Sigmoid colon (tissue), 7 donors: ENCODE measurements around the gene KCNMB2. TPM values are rescaled to one million over a fixed set of nuclear protein-coding genes. Genes with fewer than 3 reads are reported as not detected.

ENCODE experiments used
- DNase-seq: peaks from one replicate; pipeline ENCODE4 v3.0.0-alpha.2; 2019
- H3K27ac ChIP-seq, 4 donors: fragments of 200-600 bp; sonication (generic); one replicate each; pipeline ENCODE4 v1.5.1; 2016 to 2019; ENCODE audit warnings: mild to moderate bottlenecking in 1 of 4
- H3K27me3 ChIP-seq, 3 donors: fragments of 200-600 bp; sonication (generic); one replicate each; pipeline ENCODE4 v1.5.1; 2019; ENCODE audit warnings: mild to moderate bottlenecking in 1 of 3
- H3K36me3 ChIP-seq, 4 donors: fragments of 200-600 bp; sonication (generic); one replicate each; pipeline ENCODE4 v1.5.1; 2016 to 2019
- H3K4me1 ChIP-seq, 4 donors: fragments of 200-600 bp; sonication (generic); one replicate each; pipeline ENCODE4 v1.5.1; 2017 to 2019
- H3K4me3 ChIP-seq, 4 donors: fragments of 200-600 bp; sonication (generic); one replicate each; pipeline ENCODE4 v1.5.1; 2017 to 2019; ENCODE audit warnings: mild to moderate bottlenecking in 2 of 4, moderate library complexity in 1 of 4
- H3K9me3 ChIP-seq, 4 donors: fragments of 200-600 bp in 3 of 4; sonication (generic) in 3 of 4; one replicate each; pipeline versions ENCODE4 v1.5.1 to v1.6.1; 2013 to 2019
- CTCF ChIP-seq, 4 experiments: fragments of 450-650 bp in 3 of 4; fragments of 200-600 bp in 1 of 4; IDR thresholded peaks; one replicate each; pipeline ENCODE4 v1.5.1; 2016 to 2019; ENCODE audit warnings: antibody characterized with exemption in 4 of 4, mild to moderate bottlenecking in 3 of 4, moderate library complexity in 2 of 4
- EP300 ChIP-seq, 4 donors: sonication (generic); formaldehyde crosslinking; IDR thresholded peaks; one replicate each; pipeline ENCODE4 v1.6.1; 2017; ENCODE audit warnings: antibody characterized with exemption in 4 of 4
- POLR2A ChIP-seq, 2 donors: fragments of 450-650 bp; IDR thresholded peaks; one replicate each; pipeline ENCODE4 v1.6.1; 2016; ENCODE audit warnings: antibody characterized with exemption in 2 of 2, mild to moderate bottlenecking in 2 of 2, moderate library complexity in 2 of 2
- POLR2AphosphoS5 ChIP-seq, 4 donors: sonication (generic); formaldehyde crosslinking; IDR thresholded peaks; one replicate each; pipeline ENCODE4 v1.6.1; 2017; ENCODE audit warnings: antibody characterized with exemption in 4 of 4
- WGBS, 2 donors: extraction: QIAGEN DNeasy Blood & Tissue Kit; methylation state at CpG; one replicate each; pipeline ENCODE4 v1.1.7; 2013; 5-methylcytosine and 5-hydroxymethylcytosine counted together
- intact Hi-C: fragments of 100-400 bp; cut with DNase I; formaldehyde crosslinking; loops from one replicate; pipeline ENCODE4 v1.15.1; 2023
- polyA plus RNA-seq, 3 donors: library from polyadenylated mRNA; stranded (reverse); fragments of 200-250 nt; gene quantifications; one replicate each; pipeline ENCODE4 v1.2.3, GENCODE V29; 2013
- total RNA-seq, 4 donors: library from RNA; depleted of rRNA; stranded (reverse); fragments of >200 nt; gene quantifications; one replicate each; pipeline ENCODE4 v1.1.0, GENCODE V29; 2016
- donor health status: healthy with polysubstance abuse.
- donor health status: Bipolar disorder and iron deficiency.
- donor health status: healthy.

KCNMB2 gene
- total and polyA plus RNA-seq, 7 donors: 0.22 to 3.2 (median 1.5) TPM; not detected in 1

DNA sequence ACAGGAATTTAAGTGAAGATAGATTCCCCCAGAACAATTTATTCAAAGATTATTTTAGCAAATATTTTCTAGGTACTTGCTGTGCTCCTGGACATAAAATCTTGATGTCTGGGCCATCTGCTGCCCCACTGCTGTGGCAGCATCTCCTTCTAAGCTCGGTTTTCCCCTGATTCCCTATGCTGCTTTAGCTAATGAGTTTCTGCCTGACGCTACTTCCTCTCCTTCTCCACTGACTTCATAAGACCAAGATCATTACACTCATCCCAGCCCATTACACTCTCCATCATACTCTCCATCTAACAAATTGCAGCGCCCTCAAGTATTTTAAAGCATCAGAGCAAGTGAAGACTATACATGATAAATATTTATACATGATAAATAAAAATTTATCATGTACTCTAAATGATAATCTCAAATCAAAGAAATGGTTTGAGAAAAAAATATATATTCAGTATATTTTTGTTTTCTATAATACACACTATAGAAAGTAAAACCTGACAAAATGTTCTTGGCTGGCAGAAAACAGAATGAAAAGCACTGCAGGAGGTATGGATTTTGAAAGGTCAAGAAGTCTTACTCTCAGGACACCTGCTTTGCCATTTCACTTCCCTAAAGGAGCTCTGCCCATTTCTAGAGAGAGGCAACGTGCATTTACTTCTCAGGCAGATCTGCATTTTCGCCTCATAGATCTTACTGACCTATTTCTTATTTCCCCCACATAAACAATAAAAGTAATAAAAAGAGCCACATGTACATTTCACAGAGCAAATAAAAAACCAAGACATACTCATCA is 232.0 kb downstream of the KCNMB2 start:
- Histone ChIP-seq H3K4me3 (no peak overlapping the region), H3K36me3 (no peaks in the 10 kb centered on the region), H3K9me3 (no peaks in the 10 kb centered on the region), H3K27ac (no peak overlapping the region), H3K27me3 (no peaks in the 10 kb centered on the region), H3K4me1 (peaks cover 0 to 10% (median 0%) of the 10 kb centered on the region in 4 donors)
- 87 to 89% methylated on average over 5 of the region's 5 CpGs for WGBS, 2 donors
- DNase-seq: no peak
- intact Hi-C loops: no loop called here
- TF ChIP-seq POLR2A (IDR thresholded peaks at IDR 0.05) (no peak), EP300 (IDR thresholded peaks at IDR 0.05) (no peak), CTCF (IDR thresholded peaks at IDR 0.05) (no peak), POLR2AphosphoS5 (IDR thresholded peaks at IDR 0.05) (no peak)

- H3K4me1 ChIP-seq: peaks cover 0 to 10% (median 0%) of the 10 kb centered on the region in 4 donors
- DNase-seq: no peak
- H3K27ac ChIP-seq: no peak overlapping the region
- no peaks in the 10 kb centered on the region for H3K27me3 ChIP-seq
- H3K9me3 ChIP-seq: no peaks in the 10 kb centered on the region
- WGBS, 2 donors: 74 to 76% methylated on average over 3 of the region's 3 CpGs
- intact Hi-C loops: no loop called here
- H3K36me3 ChIP-seq: no peaks in the 10 kb centered on the region
- TF ChIP-seq CTCF (IDR thresholded peaks at IDR 0.05): no peak
- no peak for TF ChIP-seq EP300 (IDR thresholded peaks at IDR 0.05)
- no peak overlapping the region for H3K4me3 ChIP-seq
Observed at GRCh38 chr3:178771511-178771910, 235.3 kb downstream of the KCNMB2 start.

GRCh38 chr3:178772746-178773145 is 236.5 kb downstream of the KCNMB2 start:
- H3K4me1 ChIP-seq: no peaks in the 10 kb centered on the region
- H3K9me3 ChIP-seq: no peaks in the 10 kb centered on the region
- no peak overlapping the region for H3K27ac ChIP-seq
- H3K36me3 ChIP-seq: no peaks in the 10 kb centered on the region
- H3K4me3 ChIP-seq: no peak overlapping the region
- 80 to 89% methylated on average over 4 of the region's 4 CpGs for WGBS, 2 donors
- DNase-seq: no peak
- intact Hi-C loops: no loop called here
- TF ChIP-seq CTCF (IDR thresholded peaks at IDR 0.05) (no peak), POLR2A (IDR thresholded peaks at IDR 0.05) (no peak), POLR2AphosphoS5 (IDR thresholded peaks at IDR 0.05) (no peak), EP300 (IDR thresholded peaks at IDR 0.05) (no peak)
- H3K27me3 ChIP-seq: no peaks in the 10 kb centered on the region

GRCh38 chr3:178773358-178773757 is 237.1 kb downstream of the KCNMB2 start:
- no peak for DNase-seq
- 96 to 98% methylated on average over 1 of the region's 1 CpG for WGBS, 2 donors
- intact Hi-C loops: no loop called here
- Histone ChIP-seq H3K9me3 (no peaks in the 10 kb centered on the region), H3K27me3 (no peaks in the 10 kb centered on the region), H3K4me1 (no peaks in the 10 kb centered on the region), H3K36me3 (no peaks in the 10 kb centered on the region), H3K27ac (no peak overlapping the region), H3K4me3 (no peak overlapping the region)
- TF ChIP-seq POLR2A (IDR thresholded peaks at IDR 0.05) (no peak), CTCF (IDR thresholded peaks at IDR 0.05) (no peak), POLR2AphosphoS5 (IDR thresholded peaks at IDR 0.05) (no peak), EP300 (IDR thresholded peaks at IDR 0.05) (no peak)
